ENCODE measurements around the gene SNCAIP.

Gene SNCAIP

DNA sequence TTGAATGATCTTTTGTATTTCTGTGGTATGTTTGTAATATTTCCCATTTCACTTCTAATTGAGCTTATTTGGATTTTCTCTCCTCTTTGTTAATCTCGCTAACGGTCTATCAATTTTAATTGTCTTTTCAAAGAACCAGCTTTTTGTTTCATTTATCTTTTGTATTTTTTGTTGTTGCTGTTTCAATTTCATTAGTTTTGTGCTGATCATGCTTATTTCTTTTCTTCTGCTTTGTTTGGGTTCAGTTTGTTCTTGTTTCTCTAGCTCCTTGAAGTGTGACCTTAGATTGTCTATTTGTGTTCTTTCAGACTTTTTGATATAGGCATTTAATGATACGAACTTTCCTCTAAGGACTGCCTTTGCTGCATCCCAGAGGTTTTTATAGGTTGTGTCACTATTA is 28.4 kb upstream of the SNCAIP start:
- H3K4me3 ChIP-seq (ENCODE audit: low read depth, low read length) = no peak overlapping the region
- DNase-seq (ENCODE audit: low read depth) = no peak
- TF ChIP-seq, protein P1, sequence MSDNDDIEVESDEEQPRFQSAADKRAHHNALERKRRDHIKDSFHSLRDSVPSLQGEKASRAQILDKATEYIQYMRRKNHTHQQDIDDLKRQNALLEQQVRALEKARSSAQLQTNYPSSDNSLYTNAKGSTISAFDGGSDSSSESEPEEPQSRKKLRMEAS (IDR thresholded peaks at IDR 0.05; ENCODE audit: low read depth, low read length) = no peak
- no peak for TF ChIP-seq POLR2A (IDR thresholded peaks at IDR 0.05; ENCODE audit: extremely low read depth, insufficient read length)
- TF ChIP-seq MYC (IDR thresholded peaks at IDR 0.05; ENCODE audit: low read depth, low read length) = no peak

- no peak for TF ChIP-seq MYC (IDR thresholded peaks at IDR 0.05; ENCODE audit: low read depth, low read length)
- TF ChIP-seq, protein P1 (IDR thresholded peaks at IDR 0.05; ENCODE audit: low read depth, low read length) = no peak
- no peak for TF ChIP-seq POLR2A (IDR thresholded peaks at IDR 0.05; ENCODE audit: extremely low read depth, insufficient read length)
- TF ChIP-seq, protein P2, sequence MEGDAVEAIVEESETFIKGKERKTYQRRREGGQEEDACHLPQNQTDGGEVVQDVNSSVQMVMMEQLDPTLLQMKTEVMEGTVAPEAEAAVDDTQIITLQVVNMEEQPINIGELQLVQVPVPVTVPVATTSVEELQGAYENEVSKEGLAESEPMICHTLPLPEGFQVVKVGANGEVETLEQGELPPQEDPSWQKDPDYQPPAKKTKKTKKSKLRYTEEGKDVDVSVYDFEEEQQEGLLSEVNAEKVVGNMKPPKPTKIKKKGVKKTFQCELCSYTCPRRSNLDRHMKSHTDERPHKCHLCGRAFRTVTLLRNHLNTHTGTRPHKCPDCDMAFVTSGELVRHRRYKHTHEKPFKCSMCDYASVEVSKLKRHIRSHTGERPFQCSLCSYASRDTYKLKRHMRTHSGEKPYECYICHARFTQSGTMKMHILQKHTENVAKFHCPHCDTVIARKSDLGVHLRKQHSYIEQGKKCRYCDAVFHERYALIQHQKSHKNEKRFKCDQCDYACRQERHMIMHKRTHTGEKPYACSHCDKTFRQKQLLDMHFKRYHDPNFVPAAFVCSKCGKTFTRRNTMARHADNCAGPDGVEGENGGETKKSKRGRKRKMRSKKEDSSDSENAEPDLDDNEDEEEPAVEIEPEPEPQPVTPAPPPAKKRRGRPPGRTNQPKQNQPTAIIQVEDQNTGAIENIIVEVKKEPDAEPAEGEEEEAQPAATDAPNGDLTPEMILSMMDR (IDR thresholded peaks at IDR 0.05; ENCODE audit: low read depth, low read length) = no peak
- no peak for DNase-seq (ENCODE audit: low read depth)
- no peak overlapping the region for H3K4me3 ChIP-seq (ENCODE audit: low read depth, low read length)
Observed at GRCh38 chr5:122286541-122286940, 25.5 kb upstream of the SNCAIP start.

- no peak overlapping the region for H3K4me3 ChIP-seq (ENCODE audit: low read depth, low read length)
- DNase-seq (ENCODE audit: low read depth) = no peak
- TF ChIP-seq, protein P1 (IDR thresholded peaks at IDR 0.05; ENCODE audit: low read depth, low read length) = no peak
- TF ChIP-seq POLR2A (IDR thresholded peaks at IDR 0.05; ENCODE audit: extremely low read depth, insufficient read length) (no peak), MYC (IDR thresholded peaks at IDR 0.05; ENCODE audit: low read depth, low read length) (no peak)
- TF ChIP-seq, protein P2 (IDR thresholded peaks at IDR 0.05; ENCODE audit: low read depth, low read length) = no peak
Observed at GRCh38 chr5:122287101-122287500, 24.9 kb upstream of the SNCAIP start.

- DNase-seq (ENCODE audit: low read depth) = no peak
- TF ChIP-seq, protein P2 (IDR thresholded peaks at IDR 0.05; ENCODE audit: low read depth, low read length) = no peak
- H3K4me3 ChIP-seq (ENCODE audit: low read depth, low read length) = no peak overlapping the region
Observed at GRCh38 chr5:122291000-122291901, 20.8 kb upstream of the SNCAIP start.

- DNase-seq (ENCODE audit: low read depth) = no peak
- TF ChIP-seq MYC (IDR thresholded peaks at IDR 0.05; ENCODE audit: low read depth, low read length) (no peak), POLR2A (IDR thresholded peaks at IDR 0.05; ENCODE audit: extremely low read depth, insufficient read length) (no peak)
- TF ChIP-seq, protein P1 (IDR thresholded peaks at IDR 0.05; ENCODE audit: low read depth, low read length) = no peak
- TF ChIP-seq, protein P2 (IDR thresholded peaks at IDR 0.05; ENCODE audit: low read depth, low read length) = no peak
- no peak overlapping the region for H3K4me3 ChIP-seq (ENCODE audit: low read depth, low read length)
Observed at GRCh38 chr5:122292332-122292731, 19.7 kb upstream of the SNCAIP start.

GRCh38 chr5:122295138-122295537 is 16.9 kb upstream of the SNCAIP start:
- H3K4me3 ChIP-seq (ENCODE audit: low read depth, low read length) = no peak overlapping the region
- peak; percentile 30 for DNase-seq (ENCODE audit: low read depth)
- TF ChIP-seq, protein P2 (IDR thresholded peaks at IDR 0.05; ENCODE audit: low read depth, low read length) = peak; percentile 27
- TF ChIP-seq POLR2A (IDR thresholded peaks at IDR 0.05; ENCODE audit: extremely low read depth, insufficient read length) (no peak), MYC (IDR thresholded peaks at IDR 0.05; ENCODE audit: low read depth, low read length) (no peak)
- TF ChIP-seq, protein P1 (IDR thresholded peaks at IDR 0.05; ENCODE audit: low read depth, low read length) = no peak
